ENCODE results near the gene RBM47.
"Not testable (repeated sequence)": the region's sequence is repeated elsewhere in the genome, so short reads cannot be mapped to it uniquely, and the experiment has no call there.

The RBM47 gene

DNA sequence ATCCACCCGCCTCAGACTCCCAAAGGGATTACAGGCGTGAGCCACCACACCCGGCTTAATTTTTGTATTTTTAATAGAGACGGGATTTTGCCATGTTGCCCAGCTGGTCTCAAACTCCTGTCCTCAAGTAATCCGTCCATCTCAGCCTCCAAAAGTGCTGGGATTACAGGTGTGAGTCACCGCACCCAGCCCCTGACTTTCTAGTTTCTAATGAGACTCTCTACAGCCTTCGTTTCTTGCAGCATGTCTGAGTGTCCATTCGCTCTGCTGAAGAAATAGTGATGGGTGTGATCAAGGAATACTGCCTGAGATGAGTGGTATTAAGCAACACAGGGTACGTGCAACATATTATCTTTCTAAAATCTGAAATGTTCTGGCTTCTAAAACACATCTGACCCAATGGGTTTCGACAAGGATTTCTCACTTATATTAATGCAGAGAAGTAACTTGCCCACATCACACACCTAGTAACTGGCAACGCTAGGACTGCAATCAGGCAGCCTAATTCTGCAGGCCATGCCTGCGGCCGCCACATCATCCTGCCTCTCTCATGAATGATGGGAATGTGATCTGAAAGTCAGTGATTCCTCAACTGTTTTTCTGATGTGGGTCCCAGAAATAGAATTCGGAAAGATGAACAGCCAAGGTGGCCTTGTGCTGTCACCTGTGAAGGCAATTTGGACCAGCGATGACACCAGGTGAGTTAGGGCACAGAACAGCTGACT lies 74.3 kb downstream of the RBM47 start:
- H3K27me3 ChIP-seq (ENCODE audit: control insufficient read depth, insufficient read depth, low read length): no peaks in the 10 kb centered on the region
- no peaks in the 10 kb centered on the region for H3K36me3 ChIP-seq (ENCODE audit: control insufficient read depth, low read depth, low read length)
- peaks cover 19% of the 10 kb centered on the region for H3K4me1 ChIP-seq (ENCODE audit: control insufficient read depth, low read depth, low read length)
- H3K27ac ChIP-seq (ENCODE audit: low read length): no peak overlapping the region
- H3K4me3 ChIP-seq (ENCODE audit: low read length): no peak overlapping the region
- H3K9me3 ChIP-seq (ENCODE audit: control insufficient read depth, low read depth, low read length): no peaks in the 10 kb centered on the region
- no peak overlapping the region for H3K9ac ChIP-seq (ENCODE audit: low read length)

DNA sequence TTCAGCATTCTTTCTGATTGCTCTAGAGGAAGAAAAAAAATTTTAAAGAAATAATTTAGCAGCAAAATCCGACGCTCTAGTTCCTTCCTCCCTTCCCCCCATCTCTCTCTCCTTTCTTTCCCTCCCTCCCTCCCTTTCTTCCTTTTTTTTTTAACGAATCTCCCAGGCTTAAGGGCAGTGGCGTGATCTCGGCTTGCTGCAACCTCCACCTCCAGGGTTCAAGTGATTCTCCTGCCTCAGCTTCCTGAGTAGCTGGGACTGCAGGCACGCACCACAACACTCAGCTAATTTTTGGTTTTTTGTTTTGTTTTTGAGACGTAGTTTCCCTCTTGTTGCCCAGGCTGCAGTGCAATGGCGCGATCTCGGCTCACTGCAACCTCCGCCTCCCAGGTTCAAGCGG lies 75.0 kb downstream of the RBM47 start:
- not testable (repeated sequence) for H3K36me3 ChIP-seq (ENCODE audit: control insufficient read depth, low read depth, low read length); H3K9ac ChIP-seq (ENCODE audit: low read length); H3K9me3 ChIP-seq (ENCODE audit: control insufficient read depth, low read depth, low read length); H3K4me3 ChIP-seq (ENCODE audit: low read length); H3K27me3 ChIP-seq (ENCODE audit: control insufficient read depth, insufficient read depth, low read length); H3K27ac ChIP-seq (ENCODE audit: low read length)
- peaks cover 19% of the 10 kb centered on the region for H3K4me1 ChIP-seq (ENCODE audit: control insufficient read depth, low read depth, low read length)

DNA sequence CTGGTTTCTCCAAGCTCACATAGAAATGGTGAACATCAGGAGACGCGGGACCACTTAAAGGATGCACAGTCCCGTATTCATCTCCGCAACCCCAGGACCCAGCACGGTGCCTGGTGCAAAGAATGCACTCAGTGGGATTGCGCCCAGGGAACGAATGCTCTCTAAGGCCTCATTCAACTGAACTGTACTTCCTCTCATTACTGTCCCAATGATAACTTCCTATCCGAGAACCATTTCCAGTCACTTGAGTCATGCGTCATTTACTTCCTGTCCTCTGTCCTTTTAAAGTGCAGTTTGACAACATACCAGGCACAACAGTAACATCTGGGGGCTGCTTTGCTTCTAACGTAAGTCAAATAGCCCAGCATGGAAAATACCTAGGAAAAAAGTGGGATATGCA lies 75.7 kb downstream of the RBM47 start:
- Histone ChIP-seq H3K27ac (ENCODE audit: low read length) (no peak overlapping the region), H3K4me1 (ENCODE audit: control insufficient read depth, low read depth, low read length) (peaks cover 19% of the 10 kb centered on the region), H3K9me3 (ENCODE audit: control insufficient read depth, low read depth, low read length) (no peaks in the 10 kb centered on the region), H3K9ac (ENCODE audit: low read length) (no peak overlapping the region), H3K4me3 (ENCODE audit: low read length) (no peak overlapping the region), H3K27me3 (ENCODE audit: control insufficient read depth, insufficient read depth, low read length) (no peaks in the 10 kb centered on the region), H3K36me3 (ENCODE audit: control insufficient read depth, low read depth, low read length) (no peaks in the 10 kb centered on the region)

DNA sequence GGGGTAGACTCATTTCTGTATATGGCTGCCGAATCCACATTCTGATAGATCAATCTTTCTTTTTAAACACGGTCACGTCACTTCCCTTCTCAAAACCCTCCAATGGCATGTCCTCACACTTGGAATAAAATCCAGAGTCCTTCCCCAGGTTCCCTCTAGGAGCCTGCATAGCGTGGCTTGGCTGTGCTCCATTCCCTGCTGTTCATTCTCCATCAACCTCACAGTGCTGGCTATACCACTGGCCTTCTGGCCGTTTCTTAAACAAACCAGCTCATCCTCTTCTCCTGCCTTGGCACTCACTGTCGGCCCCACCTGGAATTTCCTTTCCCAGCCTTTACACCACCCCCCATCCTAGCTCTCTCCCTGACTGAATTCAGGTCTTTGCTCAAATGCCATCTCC lies 77.1 kb downstream of the RBM47 start:
- Histone ChIP-seq H3K4me1 (ENCODE audit: control insufficient read depth, low read depth, low read length) (peaks cover 19% of the 10 kb centered on the region), H3K9me3 (ENCODE audit: control insufficient read depth, low read depth, low read length) (no peaks in the 10 kb centered on the region), H3K4me3 (ENCODE audit: low read length) (no peak overlapping the region), H3K27me3 (ENCODE audit: control insufficient read depth, insufficient read depth, low read length) (no peaks in the 10 kb centered on the region), H3K36me3 (ENCODE audit: control insufficient read depth, low read depth, low read length) (peaks cover 8% of the 10 kb centered on the region), H3K9ac (ENCODE audit: low read length) (no peak overlapping the region), H3K27ac (ENCODE audit: low read length) (no peak overlapping the region)

DNA sequence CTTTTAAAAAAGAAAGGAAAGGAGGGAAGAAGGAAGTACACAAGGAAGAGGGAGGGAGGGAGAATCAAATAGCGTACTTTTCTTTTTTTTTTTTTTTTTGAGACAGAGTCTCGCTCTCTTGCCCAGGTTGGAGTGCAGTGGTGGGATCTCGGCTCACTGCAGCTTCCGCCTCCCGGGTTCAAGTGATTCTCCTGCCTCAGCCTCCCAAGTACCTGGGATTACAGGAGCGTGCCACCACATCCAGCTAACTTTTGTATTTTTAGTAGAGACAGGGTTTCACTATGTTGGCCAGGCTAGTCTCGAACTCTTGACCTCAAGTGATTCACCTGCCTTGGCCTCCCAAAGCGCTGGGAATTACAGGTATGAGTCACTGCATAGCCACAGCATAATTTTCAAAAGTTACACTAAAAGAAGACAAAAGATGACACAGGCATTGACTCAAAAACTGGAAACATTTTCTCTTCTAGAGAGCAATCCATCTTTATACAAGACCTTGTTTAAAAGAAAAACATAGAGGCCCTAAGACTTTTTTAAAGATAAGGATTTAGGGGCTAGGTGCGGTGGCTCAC lies 78.0 kb downstream of the RBM47 start:
- H3K9ac ChIP-seq (ENCODE audit: low read length); H3K9me3 ChIP-seq (ENCODE audit: control insufficient read depth, low read depth, low read length); H3K36me3 ChIP-seq (ENCODE audit: control insufficient read depth, low read depth, low read length); H3K27me3 ChIP-seq (ENCODE audit: control insufficient read depth, insufficient read depth, low read length); H3K4me3 ChIP-seq (ENCODE audit: low read length); H3K27ac ChIP-seq (ENCODE audit: low read length): not testable (repeated sequence)
- H3K4me1 ChIP-seq (ENCODE audit: control insufficient read depth, low read depth, low read length): peaks cover 19% of the 10 kb centered on the region

DNA sequence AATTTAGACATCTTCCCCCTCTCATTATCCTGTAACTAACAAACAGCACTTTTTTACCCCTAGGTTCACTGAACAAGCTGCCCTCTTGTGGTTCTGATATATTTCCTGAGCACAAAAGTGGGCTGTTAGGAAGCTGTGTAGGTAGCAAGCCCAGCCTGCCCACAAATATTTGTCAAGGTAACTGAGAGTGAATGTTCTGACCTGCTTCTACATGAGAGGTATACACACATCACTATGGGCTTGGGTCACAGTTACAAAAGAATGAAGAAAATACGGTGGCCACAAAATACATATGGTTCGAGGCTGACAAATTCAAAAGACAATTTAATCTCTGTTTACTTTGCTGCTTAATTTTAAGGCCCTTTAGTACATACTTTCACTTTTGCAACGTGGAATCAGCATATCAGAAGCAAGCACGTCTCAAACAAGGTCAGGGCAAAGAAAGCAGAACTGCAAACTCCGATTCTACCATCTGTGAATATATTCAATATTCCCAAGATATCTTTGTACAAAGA lies 78.7 kb downstream of the RBM47 start:
- Histone ChIP-seq H3K36me3 (ENCODE audit: control insufficient read depth, low read depth, low read length) (peaks cover 10% of the 10 kb centered on the region), H3K4me1 (ENCODE audit: control insufficient read depth, low read depth, low read length) (peaks cover 19% of the 10 kb centered on the region), H3K27me3 (ENCODE audit: control insufficient read depth, insufficient read depth, low read length) (no peaks in the 10 kb centered on the region), H3K4me3 (ENCODE audit: low read length) (no peak overlapping the region), H3K9ac (ENCODE audit: low read length) (no peak overlapping the region), H3K9me3 (ENCODE audit: control insufficient read depth, low read depth, low read length) (no peaks in the 10 kb centered on the region), H3K27ac (ENCODE audit: low read length) (no peak overlapping the region)

DNA sequence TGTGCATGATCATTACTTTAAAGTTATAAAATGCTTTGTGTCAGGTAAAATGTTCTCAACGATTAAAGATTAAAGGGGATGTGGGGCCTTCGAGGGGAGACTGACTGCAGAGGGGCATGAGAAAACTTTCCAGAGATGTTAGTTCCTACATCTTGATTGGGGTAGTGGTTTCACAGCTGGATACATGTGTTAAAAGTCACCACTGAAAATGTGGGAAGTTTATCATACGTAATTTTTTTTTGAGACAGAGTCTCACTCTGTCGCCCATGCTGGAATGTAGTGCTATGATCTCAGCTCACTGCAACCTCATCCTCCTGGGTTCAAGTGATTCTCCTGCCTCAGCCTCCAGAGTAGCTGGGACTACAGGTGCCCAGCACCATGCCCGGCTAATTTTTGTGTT lies 79.5 kb downstream of the RBM47 start:
- H3K4me1 ChIP-seq (ENCODE audit: control insufficient read depth, low read depth, low read length): peaks cover 19% of the 10 kb centered on the region
- no peak overlapping the region for H3K4me3 ChIP-seq (ENCODE audit: low read length)
- H3K9ac ChIP-seq (ENCODE audit: low read length): no peak overlapping the region
- H3K36me3 ChIP-seq (ENCODE audit: control insufficient read depth, low read depth, low read length): peaks cover 10% of the 10 kb centered on the region
- no peaks in the 10 kb centered on the region for H3K9me3 ChIP-seq (ENCODE audit: control insufficient read depth, low read depth, low read length)
- no peaks in the 10 kb centered on the region for H3K27me3 ChIP-seq (ENCODE audit: control insufficient read depth, insufficient read depth, low read length)
- H3K27ac ChIP-seq (ENCODE audit: low read length): no peak overlapping the region

DNA sequence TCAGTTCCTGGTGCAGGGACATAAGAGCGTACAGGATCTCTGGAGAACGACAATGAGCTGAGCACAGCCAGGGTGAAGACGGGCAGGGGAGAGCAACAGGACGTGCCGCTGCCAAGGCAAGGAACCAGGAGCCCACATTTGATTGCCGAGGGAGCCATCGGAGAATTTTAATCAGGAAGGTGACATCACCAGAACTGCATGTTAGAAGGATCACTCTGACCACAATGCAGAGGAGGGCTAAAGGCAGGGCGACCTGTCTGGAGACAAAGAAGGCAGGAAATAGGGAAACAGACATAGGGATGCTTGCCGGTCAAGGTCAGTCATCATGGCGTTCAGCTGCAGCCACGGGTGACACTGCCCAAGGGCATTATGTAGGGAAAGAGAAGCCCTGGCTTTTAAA lies 81.4 kb downstream of the RBM47 start:
- peaks cover 10% of the 10 kb centered on the region for H3K36me3 ChIP-seq (ENCODE audit: control insufficient read depth, low read depth, low read length)
- H3K9ac ChIP-seq (ENCODE audit: low read length): no peak overlapping the region
- H3K4me3 ChIP-seq (ENCODE audit: low read length): no peak overlapping the region
- no peaks in the 10 kb centered on the region for H3K9me3 ChIP-seq (ENCODE audit: control insufficient read depth, low read depth, low read length)
- peaks cover 16% of the 10 kb centered on the region for H3K4me1 ChIP-seq (ENCODE audit: control insufficient read depth, low read depth, low read length)
- no peak overlapping the region for H3K27ac ChIP-seq (ENCODE audit: low read length)
- no peaks in the 10 kb centered on the region for H3K27me3 ChIP-seq (ENCODE audit: control insufficient read depth, insufficient read depth, low read length)

DNA sequence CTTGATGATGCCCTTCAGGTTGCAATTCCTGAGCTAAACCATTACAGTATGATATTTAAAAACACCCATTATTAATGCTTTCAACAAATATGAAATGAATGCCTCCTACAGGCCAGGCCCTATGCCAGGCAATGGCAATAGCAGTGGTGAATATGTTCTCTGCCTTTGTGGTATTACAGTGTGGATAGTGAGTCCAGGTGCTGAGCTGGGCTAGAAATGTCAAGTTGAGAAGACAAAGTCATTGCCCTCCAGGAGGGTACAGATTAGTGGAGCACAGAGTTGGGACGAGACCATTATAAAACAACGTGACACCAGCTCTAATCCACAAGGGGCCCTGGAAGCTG lies 81.9 kb downstream of the RBM47 start:
- H3K4me1 ChIP-seq (ENCODE audit: control insufficient read depth, low read depth, low read length): peaks cover 16% of the 10 kb centered on the region
- no peak overlapping the region for H3K27ac ChIP-seq (ENCODE audit: low read length)
- peaks cover 13% of the 10 kb centered on the region for H3K36me3 ChIP-seq (ENCODE audit: control insufficient read depth, low read depth, low read length)
- H3K9ac ChIP-seq (ENCODE audit: low read length): no peak overlapping the region
- no peaks in the 10 kb centered on the region for H3K27me3 ChIP-seq (ENCODE audit: control insufficient read depth, insufficient read depth, low read length)
- no peak overlapping the region for H3K4me3 ChIP-seq (ENCODE audit: low read length)
- no peaks in the 10 kb centered on the region for H3K9me3 ChIP-seq (ENCODE audit: control insufficient read depth, low read depth, low read length)

DNA sequence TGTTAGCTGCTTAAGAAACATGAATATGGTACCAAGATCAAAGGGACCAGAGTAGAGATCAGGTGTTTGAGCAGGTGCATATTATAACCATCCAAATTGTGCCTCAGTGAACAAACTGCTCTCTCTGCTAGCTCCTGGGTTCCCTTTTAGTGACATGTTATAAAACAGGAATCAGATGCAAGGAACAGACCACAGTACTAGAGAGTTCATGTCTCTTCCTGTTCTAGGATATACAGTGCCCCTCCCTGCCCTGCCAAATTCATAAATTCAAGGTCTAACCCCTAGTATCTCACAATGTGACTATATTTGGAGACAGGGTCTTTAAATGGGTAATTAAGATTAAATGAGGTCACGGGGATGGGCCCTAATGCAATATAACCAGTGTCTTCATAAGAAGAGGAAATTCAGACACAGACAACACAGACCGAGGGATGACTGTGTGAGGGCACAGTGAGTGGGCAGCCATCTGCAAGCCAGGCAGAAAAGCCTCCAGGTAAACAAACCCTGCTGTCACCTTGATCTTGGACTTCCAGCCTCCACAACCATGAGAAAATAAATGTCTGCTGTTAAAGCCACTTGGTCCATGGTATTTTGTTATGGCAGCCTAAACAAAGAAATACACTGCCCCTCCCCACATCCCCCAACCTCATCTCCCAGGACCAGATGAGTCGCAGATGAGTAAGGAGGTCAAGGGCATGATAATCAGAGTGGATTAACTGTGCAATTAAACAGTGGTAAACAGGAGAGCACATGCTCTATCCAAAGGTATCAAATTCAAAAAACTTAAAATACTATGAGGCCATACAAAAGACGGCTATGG lies 82.5 kb downstream of the RBM47 start:
- Histone ChIP-seq H3K4me3 (ENCODE audit: low read length) (no peak overlapping the region), H3K36me3 (ENCODE audit: control insufficient read depth, low read depth, low read length) (peaks cover 14% of the 10 kb centered on the region), H3K27me3 (ENCODE audit: control insufficient read depth, insufficient read depth, low read length) (no peaks in the 10 kb centered on the region), H3K27ac (ENCODE audit: low read length) (no peak overlapping the region), H3K9ac (ENCODE audit: low read length) (no peak overlapping the region), H3K9me3 (ENCODE audit: control insufficient read depth, low read depth, low read length) (no peaks in the 10 kb centered on the region), H3K4me1 (ENCODE audit: control insufficient read depth, low read depth, low read length) (peaks cover 12% of the 10 kb centered on the region)

DNA sequence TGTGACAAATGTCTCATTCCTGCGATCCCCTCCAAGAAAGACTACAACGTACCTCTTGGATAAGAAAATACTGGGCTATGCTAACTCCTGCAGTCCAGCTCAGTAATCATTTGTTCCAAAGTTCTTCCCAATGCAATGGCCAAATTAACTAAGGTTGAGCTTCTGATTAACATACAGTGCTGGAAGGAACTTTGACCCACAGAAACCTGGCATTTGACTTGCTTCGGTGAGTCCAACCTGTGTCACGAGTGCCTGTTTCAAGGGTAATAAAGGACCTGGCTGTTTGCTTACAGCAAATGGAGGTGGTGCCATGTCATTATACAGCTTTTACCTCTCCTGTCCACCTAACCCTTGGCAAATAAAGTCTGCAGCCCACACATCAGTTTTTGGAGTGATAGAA lies 83.2 kb downstream of the RBM47 start:
- no peak overlapping the region for H3K27ac ChIP-seq (ENCODE audit: low read length)
- H3K4me3 ChIP-seq (ENCODE audit: low read length): no peak overlapping the region
- no peaks in the 10 kb centered on the region for H3K9me3 ChIP-seq (ENCODE audit: control insufficient read depth, low read depth, low read length)
- H3K9ac ChIP-seq (ENCODE audit: low read length): no peak overlapping the region
- H3K36me3 ChIP-seq (ENCODE audit: control insufficient read depth, low read depth, low read length): peaks cover 14% of the 10 kb centered on the region
- no peaks in the 10 kb centered on the region for H3K27me3 ChIP-seq (ENCODE audit: control insufficient read depth, insufficient read depth, low read length)
- H3K4me1 ChIP-seq (ENCODE audit: control insufficient read depth, low read depth, low read length): peaks cover 12% of the 10 kb centered on the region
